HG02943 (cell line): ENCODE results near the gene ACTL8.

ENCODE experiments used
- ATAC-seq: cut with Tn5 transposase; IDR thresholded peaks from one replicate; pipeline ENCODE4 v1.9.1; 2021; ENCODE audit warnings: mild to moderate bottlenecking, low read depth, moderate library complexity; ENCODE audit not compliant: unreplicated experiment

ACTL8 gene

DNA sequence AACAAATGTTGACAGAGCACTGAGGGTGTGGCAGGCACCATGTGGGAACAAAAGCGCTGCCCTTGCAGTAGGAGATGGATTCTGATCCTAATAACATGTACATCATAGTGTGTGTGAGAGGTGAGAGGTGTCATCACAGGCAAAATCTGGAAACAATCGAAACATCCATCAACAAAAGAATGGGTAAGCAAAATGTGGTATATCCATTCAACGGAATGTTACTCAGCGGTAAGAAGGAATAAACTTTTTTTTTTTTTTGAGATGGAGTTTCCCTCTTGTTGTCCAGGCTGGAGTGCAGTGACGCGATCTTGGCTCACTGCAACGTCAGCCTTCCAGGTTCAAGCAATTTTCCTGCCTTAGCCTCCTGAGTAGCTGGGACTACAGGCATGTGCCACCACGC lies 112.3 kb downstream of the ACTL8 start:
- no peak for ATAC-seq

DNA sequence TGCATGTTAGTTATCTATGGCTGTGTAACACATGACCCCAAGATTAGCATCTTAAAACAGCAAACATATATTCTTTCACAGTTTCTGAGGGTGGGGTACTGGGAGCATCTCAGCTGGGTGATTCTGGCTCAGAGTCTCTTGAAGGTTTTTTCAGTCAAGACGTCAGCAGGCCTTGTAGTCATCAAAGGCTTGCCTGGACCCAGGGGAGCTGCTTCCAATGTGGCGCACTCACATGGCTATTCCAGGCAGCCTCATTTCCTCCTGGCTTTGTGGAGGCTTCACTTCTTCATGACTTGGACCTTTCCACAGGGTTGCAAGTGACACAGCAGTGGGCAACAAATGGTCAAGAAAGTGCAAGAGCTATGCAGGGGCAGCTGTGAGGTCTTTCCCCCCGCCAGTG lies 114.7 kb downstream of the ACTL8 start:
- ATAC-seq = no peak

DNA sequence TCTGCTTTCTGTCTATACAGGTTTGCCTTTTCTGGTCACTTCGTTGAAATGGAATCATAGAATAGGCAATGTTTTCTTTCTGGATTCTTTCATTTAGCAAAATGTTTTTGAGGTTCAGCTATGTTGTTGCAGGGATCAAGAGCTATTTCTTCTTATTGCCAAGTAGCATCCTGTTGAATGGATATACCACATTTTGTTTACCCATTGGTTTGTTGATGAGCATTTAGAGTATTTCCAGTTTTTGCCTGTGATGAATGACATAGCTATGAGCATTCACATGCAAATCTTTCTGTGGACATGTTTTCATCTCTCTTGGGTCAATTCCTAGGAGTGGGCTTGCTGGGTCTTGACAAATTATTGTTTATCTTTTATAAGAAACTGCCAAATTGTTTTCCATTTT lies 115.5 kb downstream of the ACTL8 start:
- no peak for ATAC-seq

DNA sequence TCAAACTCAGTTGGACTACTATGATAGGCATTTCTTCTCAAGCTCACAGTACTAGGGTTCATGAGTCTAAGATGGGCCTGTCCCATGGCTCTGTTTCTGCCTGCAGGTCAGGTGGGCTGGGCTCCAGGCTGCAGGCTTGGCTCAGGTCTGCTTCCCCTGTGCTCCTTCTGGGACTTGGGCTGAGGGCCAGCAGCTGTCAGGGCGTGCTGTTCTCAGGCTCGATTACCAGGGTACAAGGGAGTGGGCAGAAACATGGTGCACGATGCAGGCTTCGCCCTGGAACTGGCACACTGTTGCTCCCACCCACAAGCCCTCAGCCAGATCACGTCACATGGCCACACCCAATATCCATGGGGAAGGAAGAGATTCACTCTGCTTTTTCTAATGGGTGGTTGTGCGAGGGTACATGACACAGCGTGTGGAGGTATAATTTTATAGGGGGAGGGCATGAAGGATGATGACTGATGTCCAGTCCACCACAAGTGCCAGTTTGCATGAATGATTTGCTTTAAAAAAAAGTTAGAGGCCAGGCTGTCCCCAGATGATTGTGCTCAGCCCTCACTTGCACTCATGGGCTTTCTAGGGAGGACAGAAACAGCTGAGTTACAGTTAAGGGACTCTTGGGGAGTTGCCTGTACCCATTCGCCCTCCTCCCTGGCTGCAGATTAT lies 118.0 kb downstream of the ACTL8 start:
- ATAC-seq = no peak

DNA sequence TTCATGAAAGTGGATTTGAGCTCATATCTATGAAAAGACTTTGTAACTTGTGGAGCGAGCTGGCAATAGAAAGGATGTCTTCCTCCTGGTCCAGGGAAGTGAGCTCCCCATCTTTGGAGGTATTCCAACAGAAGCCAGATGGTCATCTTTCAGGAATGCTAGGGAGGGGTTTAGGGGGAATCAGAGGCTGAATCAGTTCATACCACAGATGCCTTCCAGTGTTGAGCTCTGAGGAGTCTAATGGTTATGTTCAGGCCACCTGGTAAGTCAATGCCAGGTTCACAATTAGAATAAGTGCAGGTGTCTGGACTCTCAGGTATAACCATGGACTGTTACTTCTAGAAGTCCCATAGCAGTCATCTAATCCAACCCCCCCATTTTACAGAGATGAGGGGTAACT lies 119.1 kb downstream of the ACTL8 start:
- ATAC-seq = no peak

DNA sequence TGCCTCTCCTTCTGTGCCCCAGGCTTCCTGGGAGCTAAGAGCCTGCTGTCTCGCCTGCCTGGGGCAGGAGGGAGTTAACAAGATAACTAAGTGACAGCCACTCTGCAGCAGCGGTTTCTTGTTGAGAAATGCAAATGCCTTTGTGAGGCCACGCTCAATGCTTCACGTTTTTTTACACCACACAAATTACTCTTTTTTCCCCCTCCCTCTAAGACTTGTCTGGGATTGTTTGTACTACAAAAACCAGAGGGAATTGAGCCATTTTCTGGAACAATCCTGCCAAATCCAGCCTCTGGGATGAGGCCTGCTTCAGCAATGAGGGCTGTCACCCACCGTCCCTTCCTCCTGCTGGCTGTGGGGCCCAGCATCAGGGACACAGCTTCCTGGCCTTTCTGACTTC lies 119.6 kb downstream of the ACTL8 start:
- ATAC-seq = no peak

DNA sequence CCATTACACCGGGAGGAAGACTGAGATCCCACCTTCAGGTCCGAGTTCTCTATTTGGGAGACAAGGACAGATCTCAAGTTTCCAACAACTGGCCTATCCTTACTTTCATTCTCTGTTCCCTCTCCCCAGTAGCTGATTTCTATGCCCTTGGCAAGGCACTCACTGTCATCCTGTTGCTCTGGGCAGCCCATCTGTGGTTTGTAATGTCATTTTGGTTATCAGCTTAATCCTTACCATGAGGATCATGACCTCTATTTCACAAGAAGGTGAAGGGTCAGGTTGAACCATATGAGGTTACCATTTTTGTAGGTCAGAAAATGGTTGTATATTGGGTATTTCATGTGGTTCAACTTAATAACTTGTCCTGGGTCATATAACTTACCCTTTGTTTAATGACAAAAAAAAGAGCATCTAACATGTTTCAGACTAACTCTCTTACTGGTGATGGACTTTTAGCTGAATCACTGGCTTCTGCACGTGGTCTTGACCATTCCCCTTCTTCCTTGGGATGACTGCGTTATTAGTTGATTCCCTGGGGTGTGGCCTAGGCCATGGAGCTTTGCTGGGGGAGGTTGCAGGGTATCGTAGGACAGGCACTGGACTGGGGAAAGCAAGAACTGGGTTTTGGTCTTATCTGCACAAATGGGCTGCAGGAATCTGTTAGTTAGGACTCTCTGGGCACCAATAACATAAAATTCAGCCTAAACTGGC lies 120.2 kb downstream of the ACTL8 start:
- no peak for ATAC-seq

DNA sequence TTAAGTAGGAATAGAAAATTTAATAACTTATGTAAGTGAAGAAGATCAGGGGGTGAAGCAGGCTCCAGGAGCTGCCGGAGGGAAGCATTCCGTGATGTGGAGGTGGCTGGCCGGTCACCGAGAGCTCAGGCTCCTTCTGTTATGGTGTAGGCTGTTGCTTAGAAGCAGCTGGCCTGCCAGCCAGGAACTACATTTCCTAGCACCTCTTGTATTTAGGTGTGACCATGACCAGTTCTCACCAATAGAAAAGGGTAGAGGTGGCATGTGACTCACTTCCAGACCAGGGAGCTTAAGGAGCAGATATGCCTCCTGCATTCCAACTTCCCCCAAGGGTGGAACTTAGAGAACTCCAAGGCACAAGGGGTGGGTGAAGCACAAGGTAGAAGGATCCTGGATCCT lies 120.7 kb downstream of the ACTL8 start:
- ATAC-seq = no peak
